ENCODE data around the gene AIP.
"Not testable (repeated sequence)": the region's sequence is repeated elsewhere in the genome, so short reads cannot be mapped to it uniquely, and the experiment has no call there.

Gene AIP

GRCh38 chr11:67449116-67449844 lies 33.5 kb upstream of the AIP start:
- DNase-seq = no peak

GRCh38 chr11:67450796-67451657 lies 31.8 kb upstream of the AIP start:
- no peak for DNase-seq

DNA sequence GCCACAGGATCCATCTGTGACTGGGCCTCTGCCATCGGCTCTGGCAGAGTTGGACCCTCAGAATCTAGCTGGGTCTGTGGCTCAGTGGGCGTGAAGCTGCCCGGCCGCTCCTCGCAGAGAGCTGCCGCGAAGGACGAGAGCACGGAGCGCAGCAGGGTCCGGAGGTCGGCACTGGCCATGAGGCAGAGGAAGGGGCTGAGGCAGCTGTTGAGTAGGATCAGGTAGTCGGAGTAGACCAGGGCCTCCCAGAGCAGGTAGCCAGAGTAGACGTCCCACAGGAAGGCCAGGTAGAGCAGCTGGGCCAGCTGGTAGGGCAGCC lies 31.2 kb upstream of the AIP start:
- DNase-seq = no peak

DNA sequence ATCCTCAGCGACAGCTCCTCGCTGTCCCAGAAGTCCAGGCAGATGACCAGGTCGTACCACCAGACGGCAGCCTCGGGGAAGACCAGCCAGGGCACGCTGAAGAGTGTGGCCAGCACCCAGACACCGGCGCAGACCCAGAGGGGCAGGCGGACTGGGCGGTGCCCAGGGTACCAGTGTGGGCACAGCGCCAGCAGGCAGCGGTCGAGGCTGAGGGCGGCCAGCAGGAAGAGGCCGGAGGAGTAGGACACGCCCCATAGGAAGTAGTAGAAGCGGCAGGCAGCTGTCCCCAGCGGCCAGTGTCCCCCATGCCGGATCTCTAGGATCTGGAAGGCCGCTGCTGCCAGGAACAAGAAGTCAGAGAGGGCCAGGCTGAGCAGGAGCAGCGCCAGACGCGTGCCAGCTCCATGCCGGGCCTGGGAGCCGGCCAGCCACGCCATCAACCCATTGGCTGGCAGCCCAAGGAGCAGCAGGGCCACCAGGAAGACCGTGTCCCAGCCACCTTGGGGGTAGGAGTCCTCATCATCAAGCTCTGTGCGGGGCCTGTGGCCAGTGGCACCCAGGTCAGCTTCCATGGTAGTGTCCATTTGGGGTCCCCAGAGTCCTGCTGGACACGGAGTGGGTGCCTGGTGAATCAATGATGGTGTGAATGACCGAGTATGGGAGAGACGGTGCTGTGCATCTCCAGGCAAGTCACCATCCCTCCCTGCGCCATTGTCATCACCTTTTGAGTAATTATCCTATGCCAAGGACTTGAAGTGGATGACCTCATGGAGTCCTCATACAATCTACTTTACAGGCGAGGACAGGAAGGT lies 30.5 kb upstream of the AIP start, which contains the start of gene GPR152:
Gene GPR152 (minus strand): TSS at position 589 of the 812 bp plus-strand sequence. CDS start 5 bp downstream, at position 584.
- no peak for DNase-seq

DNA sequence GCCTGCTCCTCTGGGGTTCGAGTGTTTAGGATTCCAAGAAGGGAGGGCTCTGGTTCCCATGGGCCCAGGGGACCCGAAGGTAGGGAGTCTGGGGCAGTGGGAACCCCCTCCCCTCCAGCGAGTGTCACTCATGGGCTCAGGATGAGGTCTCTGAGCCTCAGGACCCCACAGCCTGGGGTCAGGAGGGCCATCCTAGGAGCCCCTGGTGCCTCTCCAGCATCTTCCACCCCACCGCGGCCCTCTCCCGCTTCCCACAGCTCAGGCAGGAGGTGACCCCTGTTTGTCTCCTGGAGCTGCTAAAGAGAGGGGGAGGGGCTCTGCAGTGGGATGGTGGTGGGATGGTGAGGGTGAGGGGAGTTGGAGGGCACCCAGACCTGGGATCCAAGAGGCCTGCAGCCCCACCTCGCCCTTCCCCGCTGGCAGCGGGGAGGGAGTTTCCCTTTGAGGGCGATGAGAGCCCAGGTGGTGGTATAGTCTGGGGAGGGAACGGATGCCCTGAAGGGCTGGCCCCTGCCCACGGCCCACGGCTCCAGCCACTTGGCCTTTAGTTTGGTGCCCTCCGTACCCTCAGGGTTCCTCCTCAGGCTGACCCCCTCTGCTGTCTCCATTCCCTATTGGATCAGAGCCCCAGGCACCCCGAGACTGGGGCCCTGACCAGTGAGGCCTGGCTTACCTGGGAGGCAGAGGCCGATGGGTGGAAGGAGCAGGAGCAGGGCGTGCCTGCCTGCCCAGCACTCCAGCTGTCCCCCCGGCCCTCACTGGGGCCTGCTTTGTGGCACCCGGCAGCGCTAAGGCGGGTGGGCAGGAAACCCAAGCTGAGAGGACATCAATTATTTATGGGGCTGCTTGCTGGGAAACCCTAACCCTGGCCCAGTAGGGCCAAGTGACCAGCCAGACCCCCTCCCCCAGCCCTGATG lies 28.8 kb upstream of the AIP start:
- DNase-seq = no peak

GRCh38 chr11:67455054-67455453 lies 27.8 kb upstream of the AIP start, which contains the start of gene CABP4:
Gene CABP4, plus strand, starts transcription at chr11:67455354. Its CDS starts 70 bp downstream, at chr11:67455424.
- DNase-seq = no peak

DNA sequence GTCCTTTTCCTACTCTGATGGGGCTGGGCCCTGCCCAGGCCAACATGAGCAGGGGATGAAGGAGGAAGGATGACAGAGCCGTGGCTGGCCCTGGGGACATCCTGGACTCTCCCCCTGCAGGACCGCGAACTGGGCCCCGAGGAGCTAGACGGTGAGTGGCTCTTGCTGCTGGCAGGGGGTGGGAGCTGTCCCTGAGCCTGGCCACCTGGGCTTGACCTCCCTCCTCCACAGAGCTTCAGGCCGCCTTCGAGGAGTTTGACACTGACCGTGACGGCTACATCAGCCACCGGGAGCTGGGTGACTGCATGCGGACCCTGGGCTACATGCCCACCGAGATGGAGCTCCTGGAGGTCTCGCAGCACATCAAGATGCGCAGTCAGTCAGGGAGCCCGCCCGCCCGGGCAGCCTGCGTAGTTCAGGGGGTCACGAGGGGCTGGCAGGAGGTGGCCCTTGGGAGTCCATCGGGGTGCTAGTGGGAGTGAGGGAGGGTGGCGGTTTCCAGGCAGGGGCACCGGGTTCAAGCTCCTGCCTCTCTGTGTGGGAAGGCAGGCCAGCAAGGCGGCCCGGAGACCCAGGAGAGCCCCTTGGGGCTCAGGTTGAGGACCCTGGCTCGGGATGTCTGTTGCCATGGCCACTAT lies 26.6 kb upstream of the AIP start:
- DNase-seq = no peak

- no peak for DNase-seq
Measured at GRCh38 chr11:67457453-67457852, 25.4 kb upstream of the AIP start.

- no peak for DNase-seq
Measured at GRCh38 chr11:67458266-67458665, 24.6 kb upstream of the AIP start.

GRCh38 chr11:67463186-67463585 lies 19.6 kb upstream of the AIP start:
- DNase-seq = no peak

DNA sequence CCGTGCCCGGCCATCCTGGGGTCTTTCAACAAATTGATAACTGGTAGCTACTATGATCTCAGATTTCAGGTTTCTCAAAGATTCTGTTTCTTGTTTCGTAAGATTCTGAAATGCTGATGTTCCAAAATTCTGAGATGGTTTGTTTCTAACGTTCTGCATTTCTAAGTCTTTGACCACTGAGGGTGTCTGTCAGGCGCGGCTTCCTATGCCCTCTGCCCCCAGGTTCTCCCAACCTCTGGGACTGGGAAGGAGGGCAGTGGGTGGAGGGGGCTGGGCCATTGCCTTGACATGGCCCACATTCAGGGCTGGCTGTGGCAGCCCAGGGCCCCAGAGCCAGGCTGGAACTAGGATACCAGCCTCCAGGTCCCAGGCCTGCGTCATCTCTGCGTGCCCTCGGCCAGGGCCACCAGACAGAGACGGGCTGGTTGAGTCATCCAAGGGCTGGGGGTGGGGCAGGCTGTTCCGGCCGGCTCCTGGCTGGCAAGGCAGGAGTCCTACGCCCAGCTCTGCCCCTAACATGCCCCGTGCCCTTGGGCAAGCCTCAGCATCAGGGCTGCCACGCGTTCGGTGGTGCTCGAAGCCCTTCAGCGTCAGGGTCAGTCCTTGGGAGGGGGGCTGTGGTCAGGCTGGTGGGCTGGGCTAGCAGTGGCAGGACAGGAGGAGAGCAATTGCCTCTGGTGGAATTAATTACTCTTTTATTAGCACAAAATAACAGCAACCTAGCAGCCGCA lies 19.0 kb upstream of the AIP start:
- peak; percentile 68 for DNase-seq

DNA sequence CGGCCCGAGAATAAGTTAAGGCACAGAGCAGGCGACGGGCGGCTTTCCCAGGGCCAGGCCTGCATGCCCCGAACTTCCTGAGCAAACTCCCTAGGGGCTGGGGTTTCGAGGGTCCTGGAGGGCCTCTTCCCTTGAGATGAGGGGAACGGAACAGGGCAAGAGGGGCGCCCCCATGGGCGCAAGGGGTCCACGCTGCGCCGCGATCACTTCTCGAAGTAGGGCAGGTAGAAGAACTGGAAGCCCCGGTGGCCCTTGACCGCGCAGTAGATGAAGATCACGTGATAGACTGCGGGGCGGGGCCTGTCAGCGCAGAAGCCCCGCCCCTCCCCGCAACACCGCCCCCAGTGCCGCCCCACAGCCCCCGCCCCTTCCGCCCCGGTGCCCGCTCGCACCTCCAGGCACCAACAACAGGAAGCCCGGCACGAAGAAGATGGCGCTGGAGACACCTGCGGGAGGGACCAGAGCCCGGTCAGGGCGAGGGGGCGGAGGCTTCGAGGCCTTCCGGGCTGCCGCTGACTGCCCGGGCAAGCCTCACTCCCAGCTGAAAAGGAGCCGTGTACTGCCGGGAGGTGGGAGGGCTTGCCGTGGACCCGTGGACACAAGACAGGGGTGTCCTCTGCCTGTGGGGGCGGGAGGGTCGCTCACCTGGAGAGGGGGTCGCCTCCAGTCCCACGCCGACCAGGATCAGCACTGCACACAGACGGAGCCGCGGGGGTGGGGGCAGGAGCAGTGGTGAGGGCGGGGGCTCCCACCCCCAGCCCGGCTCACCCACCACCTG lies 18.2 kb upstream of the AIP start:
- DNase-seq = peak; percentile 95

DNA sequence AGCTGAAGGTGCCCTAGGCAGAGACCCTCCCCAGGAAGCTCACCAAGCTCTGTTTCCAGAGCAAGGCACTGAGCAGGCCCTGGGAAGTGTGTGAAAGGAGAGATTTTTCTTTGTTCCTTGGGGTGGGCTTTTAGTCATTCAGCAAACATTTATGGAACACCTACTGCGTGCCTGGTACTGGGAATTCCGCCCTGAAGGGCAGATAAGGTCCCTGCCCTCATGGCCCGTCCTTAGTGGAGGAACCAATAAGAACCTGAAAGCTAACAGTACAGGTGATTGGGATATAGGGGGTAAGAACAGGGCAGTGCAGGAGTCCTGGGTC lies 17.7 kb upstream of the AIP start:
- no peak for DNase-seq

DNA sequence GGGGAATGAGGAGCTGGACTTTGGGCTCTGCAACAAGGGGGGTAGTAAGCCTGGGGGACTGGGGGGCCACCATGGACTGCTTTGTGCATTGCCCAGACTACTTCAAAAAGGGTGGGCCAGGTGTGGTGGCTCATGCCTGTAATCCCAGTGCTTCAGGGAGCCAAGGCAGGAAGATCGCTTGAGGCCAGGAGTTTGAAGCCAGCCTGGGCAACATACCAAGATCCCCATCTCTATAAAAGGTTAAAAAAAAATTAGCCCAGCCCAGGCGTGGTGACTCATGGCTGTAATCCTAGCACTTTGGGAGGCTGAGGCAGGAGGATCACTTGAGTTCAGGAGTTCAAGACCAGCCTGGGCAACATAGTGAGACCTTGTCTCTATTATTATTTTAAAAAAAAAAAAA lies 17.3 kb upstream of the AIP start:
- DNase-seq = not testable (repeated sequence)

- DNase-seq = no peak
Measured at GRCh38 chr11:67466367-67466766, 16.5 kb upstream of the AIP start.

DNA sequence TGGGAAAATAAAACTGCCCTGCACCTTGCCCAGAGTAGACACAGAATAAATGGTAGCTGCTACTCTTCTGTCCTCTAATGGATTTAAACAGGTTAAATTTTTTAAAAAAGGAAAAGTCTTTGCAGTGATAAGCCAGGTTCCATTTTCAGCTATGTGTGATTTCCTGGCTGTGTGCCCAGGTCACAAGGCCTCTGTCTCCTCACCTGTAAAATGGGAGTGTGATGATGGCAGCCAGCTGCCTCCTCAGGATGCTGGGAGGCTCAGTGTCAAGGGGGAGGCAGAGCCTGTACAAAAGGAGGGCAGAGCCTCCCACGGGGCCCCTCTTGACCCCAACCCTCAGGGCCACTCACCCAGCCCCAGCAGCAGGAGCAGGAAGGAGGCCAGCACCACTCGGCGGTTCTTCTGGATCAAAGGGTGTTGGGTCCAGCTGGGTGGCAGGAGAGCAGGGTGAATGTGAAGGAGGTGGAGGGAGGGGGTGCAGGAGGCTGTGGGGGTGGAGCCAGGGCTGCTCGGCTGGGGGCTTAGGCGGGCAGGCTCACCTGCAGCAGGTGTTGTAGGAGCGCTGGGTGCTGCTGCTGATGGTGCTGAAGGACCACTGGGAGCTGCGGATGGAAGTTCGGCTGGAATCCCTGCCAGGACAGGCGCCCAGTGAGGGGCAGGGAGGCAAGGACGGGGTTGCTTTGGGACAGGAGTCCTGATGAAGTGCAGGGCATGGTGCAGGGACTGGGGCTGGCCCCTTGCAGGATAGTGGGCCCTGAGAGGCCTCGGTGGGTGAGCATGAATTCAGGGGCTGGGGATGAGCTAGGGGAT lies 15.7 kb upstream of the AIP start:
- no peak for DNase-seq

- DNase-seq = no peak
Measured at GRCh38 chr11:67468056-67468455, 14.8 kb upstream of the AIP start.

GRCh38 chr11:67468456-67468758 lies 14.4 kb upstream of the AIP start:
- DNase-seq = no peak

DNA sequence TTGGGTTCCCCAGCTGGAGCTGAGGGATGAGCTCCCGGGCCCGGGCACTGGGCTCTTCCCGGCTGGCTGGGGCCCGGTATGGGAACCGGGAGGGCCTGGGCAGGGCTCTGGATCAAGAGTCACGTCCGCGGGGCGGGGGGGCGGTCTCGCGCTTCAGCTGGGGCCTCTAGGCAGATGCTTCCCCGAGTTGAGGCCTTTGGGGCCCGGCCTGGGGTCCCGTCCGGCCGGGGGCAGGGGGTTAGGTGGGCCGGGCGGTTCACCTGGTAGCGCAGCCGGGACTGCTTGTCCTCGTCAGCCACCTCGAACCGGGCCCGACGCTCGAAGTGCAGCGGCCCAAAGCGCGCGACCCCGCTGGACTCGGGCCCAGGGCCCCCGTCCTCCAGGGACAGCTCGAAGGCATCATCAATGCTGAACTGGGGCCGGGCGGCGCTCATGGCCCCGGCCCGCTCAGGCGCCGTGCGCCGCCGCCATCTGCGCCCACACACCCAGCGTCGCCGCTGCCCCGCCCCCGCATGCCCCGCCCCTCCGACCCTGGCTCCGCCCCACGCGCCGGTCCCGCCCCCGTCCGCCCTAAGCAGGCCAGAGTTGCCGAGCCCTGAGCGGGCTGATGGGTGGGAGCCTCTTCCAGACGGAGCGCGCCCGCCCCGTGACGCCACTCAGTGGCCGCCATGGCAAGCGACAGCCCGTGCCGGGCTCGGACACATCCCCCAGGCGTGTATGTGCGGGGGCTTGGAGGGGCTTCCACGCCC lies 13.9 kb upstream of the AIP start, which contains the start of gene TMEM134:
Gene TMEM134 (minus strand): TSS at position 493 of the 749 bp plus-strand sequence. CDS start 59 bp downstream, at position 434.
- peak; percentile 93 for DNase-seq

Measured in CD4-positive, alpha-beta T cell treated with Interferon gamma for 1 hour (primary cell).